HepG2 (cell line): Measurements from ENCODE around the gene TEK. TPM values are rescaled to one million over a fixed set of nuclear protein-coding genes. Genes with fewer than 3 reads are reported as not detected.

ENCODE experiments used
- ATAC-seq: fragments of 200-7000 bp; cut with Tn5 transposase; 3 replicates; pipeline ENCODE4 v1.9.1; 2020; ENCODE audit warnings: mild to moderate bottlenecking, moderate library complexity
- BruUV-seq: library from RNA; stranded (reverse); fragments of 400-500 nt; replicated peaks from 2 replicates; lab custom pipeline; 2021; lab: Mats Ljungman, UMichigan
- CTCF ChIA-PET: fragments of 300-600 bp; formaldehyde crosslinking; extraction: SDS; loops from one replicate; lab custom pipeline; 2021; ENCODE audit warnings: low total read pairs, inconsistent platforms, low intra/inter-chr PET ratio; lab: Yijun Ruan, JAX
- POLR2A ChIA-PET: fragments of 350-600 bp; sonication (Branson Sonifier 250); formaldehyde crosslinking; loops from one replicate; lab custom pipeline; 2020; ENCODE audit warnings: antibody characterized with exemption, inconsistent platforms; lab: Yijun Ruan, JAX
- DNase-seq: peaks from one replicate; pipeline ENCODE4 v3.0.0-alpha.2; 2015; ENCODE audit warnings: low spot score
- FAIRE-seq: peaks from 3 replicates; lab custom pipeline; 2011; peaks lifted over from hg19 to GRCh38; lab: Jason Lieb, UNC
- H2AFZ ChIP-seq: one replicate; pipeline ENCODE4 v1.6.1; 2011; ENCODE audit warnings: low read length, inconsistent platforms
- H3K27ac ChIP-seq: fragments of 300-600 bp; 3 replicates; pipeline ENCODE4 v1.8.0; 2011; ENCODE audit warnings: mixed run types, mild to moderate bottlenecking, mixed read lengths, low read length, inconsistent platforms; ENCODE audit not compliant: insufficient read depth; ENCODE audit errors: extremely low read length
- H3K27me3 ChIP-seq, 2 experiments: fragments of 200-600 bp in 1 of 2; 2 replicates in 1 of 2; 3 replicates in 1 of 2; pipeline versions ENCODE4 v1.6.0 to v1.8.0; 2011; ENCODE audit warnings: low read length in 2 of 2, mild to moderate bottlenecking in 2 of 2, moderate library complexity in 2 of 2, inconsistent platforms in 1 of 2; ENCODE audit not compliant: insufficient read depth in 2 of 2, control insufficient read depth in 1 of 2
- H3K36me3 ChIP-seq, 2 experiments: fragments of 200-600 bp in 1 of 2; replicated peaks in 1 of 2; 2 replicates in 1 of 2; 3 replicates in 1 of 2; pipeline versions ENCODE4 v1.5.1 to v1.8.0; 2011; ENCODE audit warnings: low read length in 2 of 2, inconsistent platforms in 1 of 2; ENCODE audit not compliant: insufficient read depth in 2 of 2, control insufficient read depth in 1 of 2
- H3K4me1 ChIP-seq: 2 replicates; pipeline ENCODE4 v1.5.1; 2012; ENCODE audit warnings: low read length, inconsistent platforms; ENCODE audit not compliant: insufficient read depth
- H3K4me2 ChIP-seq: 2 replicates; pipeline ENCODE4 v1.6.0; 2011; ENCODE audit warnings: low read depth, low read length, inconsistent platforms
- H3K4me3 ChIP-seq, 3 experiments: fragments of 200-600 bp in 1 of 3; sonication (generic), shearing (Covaris generic) in 1 of 3; replicated peaks in 1 of 3; 2 replicates each; pipeline ENCODE4 v1.5.1; 2011 to 2016; ENCODE audit warnings: low read length in 3 of 3, inconsistent platforms in 2 of 3, low read depth in 2 of 3, mild to moderate bottlenecking in 2 of 3, control low read depth in 1 of 3, mixed read lengths in 1 of 3; ENCODE audit not compliant: insufficient read depth in 1 of 3
- H3K79me2 ChIP-seq: one replicate; pipeline ENCODE4 v1.6.1; 2011; ENCODE audit warnings: low read length, inconsistent platforms; ENCODE audit not compliant: insufficient read depth
- H3K9ac ChIP-seq: 2 replicates; pipeline ENCODE4 v1.6.0; 2011; ENCODE audit warnings: mild to moderate bottlenecking, low read depth, low read length, inconsistent platforms; ENCODE audit not compliant: insufficient read depth
- H3K9me3 ChIP-seq: 2 replicates; pipeline ENCODE4 v1.5.1; 2012; ENCODE audit warnings: mild to moderate bottlenecking, low read length
- H4K20me1 ChIP-seq: 2 replicates; pipeline ENCODE4 v1.6.0; 2011; ENCODE audit warnings: inconsistent platforms, mild to moderate bottlenecking, low read length, moderate library complexity; ENCODE audit not compliant: insufficient read depth
- ARNT2 ChIP-seq: sonication (generic); formaldehyde crosslinking; IDR thresholded peaks from 2 replicates; pipeline ENCODE4 v1.8.0; 2022; ENCODE audit warnings: mild to moderate bottlenecking, low read depth, missing genetic modification reagents, moderate library complexity
- DBP ChIP-seq: sonication (generic); formaldehyde crosslinking; IDR thresholded peaks from 2 replicates; pipeline ENCODE4 v1.4.0; 2020; ENCODE audit warnings: missing genetic modification reagents; ENCODE audit errors: not compliant biosample characterization
- ELF4 ChIP-seq: sonication (generic); formaldehyde crosslinking; IDR thresholded peaks from 2 replicates; pipeline ENCODE4 v1.5.0; 2020; ENCODE audit warnings: missing genetic modification reagents, mild to moderate bottlenecking, moderate library complexity, borderline replicate concordance
- FLYWCH1 ChIP-seq: sonication (generic); formaldehyde crosslinking; IDR thresholded peaks from 2 replicates; pipeline ENCODE4 v1.8.1; 2023; ENCODE audit warnings: mild to moderate bottlenecking, missing genetic modification reagents
- GABPB1 ChIP-seq: IDR thresholded peaks from 2 replicates; pipeline ENCODE4 v1.6.1; 2016; ENCODE audit warnings: mild to moderate bottlenecking, missing genetic modification reagents, moderate library complexity, missing compliant biosample characterization
- MAFG ChIP-seq: sonication (generic); formaldehyde crosslinking; IDR thresholded peaks from 2 replicates; pipeline ENCODE4 v1.5.1; 2020; ENCODE audit warnings: mild to moderate bottlenecking, missing genetic modification reagents
- PCBP1 ChIP-seq: fragments of 200-400 bp; formaldehyde crosslinking; IDR thresholded peaks from 2 replicates; pipeline ENCODE4 v1.6.1; 2017; ENCODE audit warnings: mild to moderate bottlenecking, low read depth, low read length, borderline replicate concordance
- PHB2 ChIP-seq: fragments of 450-650 bp; IDR thresholded peaks from 2 replicates; pipeline ENCODE4 v1.6.1; 2018; ENCODE audit not compliant: partially characterized antibody
- SMAD3 ChIP-seq: sonication (generic); formaldehyde crosslinking; IDR thresholded peaks from 2 replicates; pipeline ENCODE4 v1.4.0; 2020; ENCODE audit warnings: missing genetic modification reagents
- SNAPC5 ChIP-seq: sonication (generic); formaldehyde crosslinking; IDR thresholded peaks from 2 replicates; pipeline ENCODE4 v1.8.1; 2023; ENCODE audit warnings: mild to moderate bottlenecking, missing genetic modification reagents, borderline replicate concordance
- SP4 ChIP-seq: sonication (generic); formaldehyde crosslinking; IDR thresholded peaks from 2 replicates; pipeline ENCODE4 v1.8.1; 2023; ENCODE audit warnings: mild to moderate bottlenecking, missing genetic modification reagents
- TFAP4 ChIP-seq: sonication (generic); IDR thresholded peaks from 2 replicates; pipeline ENCODE4 v1.6.1; 2016; ENCODE audit warnings: low read depth, borderline replicate concordance
- ZBTB3 ChIP-seq: sonication (generic); formaldehyde crosslinking; IDR thresholded peaks from 2 replicates; pipeline ENCODE4 v1.4.0; 2020; ENCODE audit warnings: low read depth, mild to moderate bottlenecking, moderate library complexity, missing genetic modification reagents, borderline replicate concordance
- ZFAT ChIP-seq: sonication (generic); formaldehyde crosslinking; conservative IDR thresholded peaks from 2 replicates; pipeline ENCODE4 v1.8.1; 2023; ENCODE audit warnings: missing genetic modification reagents, inconsistent platforms
- ZNF430 ChIP-seq: sonication (generic); formaldehyde crosslinking; IDR thresholded peaks from 2 replicates; pipeline ENCODE4 v1.9.0; 2021; ENCODE audit warnings: mild to moderate bottlenecking, missing genetic modification reagents
- ZNF720 ChIP-seq: sonication (generic); formaldehyde crosslinking; IDR thresholded peaks from 2 replicates; pipeline ENCODE4 v1.4.0; 2020; ENCODE audit warnings: missing genetic modification reagents
- ZNF776 ChIP-seq: sonication (generic); formaldehyde crosslinking; IDR thresholded peaks from 2 replicates; pipeline ENCODE4 v1.4.0; 2020; ENCODE audit warnings: mild to moderate bottlenecking, missing genetic modification reagents
- ZNF800 ChIP-seq: sonication (generic); formaldehyde crosslinking; IDR thresholded peaks from 2 replicates; pipeline ENCODE4 v1.4.0; 2020; ENCODE audit warnings: missing genetic modification reagents
- ZNF883 ChIP-seq: sonication (generic); formaldehyde crosslinking; IDR thresholded peaks from 2 replicates; pipeline ENCODE4 v1.5.1; 2020; ENCODE audit warnings: mild to moderate bottlenecking, missing genetic modification reagents; ENCODE audit errors: not compliant biosample characterization
- WGBS: methylation state at CpG from one replicate; pipeline ENCODE4 v1.1.6; 2017; ENCODE audit warnings: low lambda C conversion rate; 5-methylcytosine and 5-hydroxymethylcytosine counted together
- in situ Hi-C: cut with HindIII; loops from 2 replicates; pipeline ENCODE4 v1.10.0; 2017; ENCODE audit warnings: low pct_unique_long_range_greater_than_20kb; ENCODE audit not compliant: extremely low pct_ligation_motif_present
- intact Hi-C: fragments of 100-400 bp; cut with micrococcal nuclease; formaldehyde crosslinking; loops from one replicate; pipeline ENCODE4 v1.10.0; 2022; ENCODE audit not compliant: unreplicated experiment
- polyA plus RNA-seq, 8 experiments: library from polyadenylated mRNA; depleted of rRNA in 3 of 8; stranded (reverse) in 7 of 8; unstranded in 1 of 8; fragments of >200 nt; fragmentation: Illumina TruSeq in 4 of 8; extraction: Trizol in 4 of 8; gene quantifications; 2 replicates each; pipeline versions ENCODE4 v1.2.1 to v1.2.3, GENCODE V29; 2011 to 2016; ENCODE audit warnings: low read depth in 4 of 8, missing spikeins in 1 of 8, mixed read lengths in 1 of 8; ENCODE audit not compliant: insufficient read depth in 1 of 8
- total RNA-seq, 5 experiments: library from RNA; depleted of rRNA; stranded (reverse); fragments of >200 nt; fragmentation: Illumina TruSeq; extraction: Trizol; gene quantifications; 2 replicates each; pipeline ENCODE4 v1.2.3, GENCODE V29; 2016; ENCODE audit warnings: low read depth in 1 of 5

Gene TEK
- total and polyA plus RNA-seq, 2 of the 13 experiments (the other 11 are each of a cell fraction or from before 2014, with no cell fraction given): not detected

GRCh38 chr9:27110181-27110580 lies 1.2 kb downstream of the TEK start (continued):
- no peak for TF ChIP-seq ZNF776

GRCh38 chr9:27112235-27112634 lies 3.2 kb downstream of the TEK start:
- no peaks in the 10 kb centered on the region for H3K4me1 ChIP-seq
- H3K4me2 ChIP-seq: no peak overlapping the region
- intact Hi-C loops: no loop called here
- no TSS peak for BruUV-seq
- H3K79me2 ChIP-seq: no peaks in the 10 kb centered on the region
- H3K9ac ChIP-seq: no peak overlapping the region
- no peak for FAIRE-seq
- no peak overlapping the region for H3K4me3 ChIP-seq
- CTCF ChIA-PET: no interaction called here
- no peaks in the 10 kb centered on the region for H3K36me3 ChIP-seq
- no peak overlapping the region for H2AFZ ChIP-seq
- 0 out of 5 replicates have a peak, but pooled peaks cover 1 to 2% of the 10 kb centered on the region in 2 experiments for H3K27me3 ChIP-seq
- no peaks in the 10 kb centered on the region for H4K20me1 ChIP-seq
- no peaks in the 10 kb centered on the region for H3K9me3 ChIP-seq
- no peak for DNase-seq
- ATAC-seq: no peak
- TF ChIP-seq GABPB1 (CRISPR knock-in tag) (no peak), ZNF430 (no peak), ZBTB3 (CRISPR knock-in tag) (no peak), MAFG (no peak), SMAD3 (CRISPR knock-in tag) (no peak), DBP (CRISPR knock-in tag) (no peak), ARNT2 (no peak), ZNF720 (CRISPR knock-in tag) (no peak), ZFAT (CRISPR knock-in tag) (no peak), SP4 (CRISPR knock-in tag) (no peak), PCBP1 (no peak), SNAPC5 (CRISPR knock-in tag) (no peak), TFAP4 (no peak), PHB2 (no peak), ELF4 (CRISPR knock-in tag) (no peak), FLYWCH1 (no peak), ZNF883 (CRISPR knock-in tag) (no peak), ZNF800 (no peak)
- TF ChIP-seq, all 625 proteins: peak for 0
- POLR2A ChIA-PET: interaction anchor here (0.6 kb wide), 1 partner anchor 8 kb away, joined by 3 read pairs; no protein-coding TSS in a partner anchor
- H3K27ac ChIP-seq: no peak overlapping the region
- in situ Hi-C loops: no loop called here
- 0% methylated on average over 2 of the region's 2 CpGs for whole genome bisulfite sequencing
